GM18951 (cell line): ENCODE data around the gene STEAP2.
"Not testable (repeated sequence)": the region's sequence is repeated elsewhere in the genome, so short reads cannot be mapped to it uniquely, and the experiment has no call there.

Source experiments
- POLR2A ChIP-seq: IDR thresholded peaks from 4 replicates; pipeline ENCODE4 v1.6.1; 2011; ENCODE audit warnings: mild to moderate bottlenecking; ENCODE audit not compliant: insufficient read length, insufficient read depth; ENCODE audit errors: extremely low read depth
- in situ Hi-C: fragments of 300-500 bp; cut with MboI; formaldehyde crosslinking; loops from one replicate; pipeline ENCODE4 v1.12.0; 2022; ENCODE audit warnings: low sequenced_read_pairs, mixed read lengths, inconsistent platforms; ENCODE audit not compliant: unreplicated experiment

STEAP2 gene

DNA sequence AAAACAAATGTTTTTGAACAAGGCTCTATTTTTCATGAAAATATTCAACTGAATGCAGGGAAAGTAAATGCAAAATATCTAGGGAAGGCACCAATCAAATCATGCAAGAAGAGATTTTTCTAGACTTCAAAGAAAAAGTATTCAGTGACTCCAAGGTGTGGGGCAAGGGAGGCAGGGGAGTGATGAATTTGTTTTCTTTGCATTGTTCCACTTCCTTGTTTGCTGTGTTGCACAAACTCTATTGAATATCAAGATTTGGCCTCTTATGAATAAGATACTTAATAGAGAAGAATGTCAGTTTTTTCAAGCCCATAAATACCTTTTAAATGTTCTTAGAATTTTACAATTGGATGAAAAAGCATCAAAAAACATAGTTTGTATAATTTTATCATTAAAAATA, 30.9 kb upstream of the STEAP2 start:
- in situ Hi-C loops: no loop called here
- no peak for TF ChIP-seq POLR2A

DNA sequence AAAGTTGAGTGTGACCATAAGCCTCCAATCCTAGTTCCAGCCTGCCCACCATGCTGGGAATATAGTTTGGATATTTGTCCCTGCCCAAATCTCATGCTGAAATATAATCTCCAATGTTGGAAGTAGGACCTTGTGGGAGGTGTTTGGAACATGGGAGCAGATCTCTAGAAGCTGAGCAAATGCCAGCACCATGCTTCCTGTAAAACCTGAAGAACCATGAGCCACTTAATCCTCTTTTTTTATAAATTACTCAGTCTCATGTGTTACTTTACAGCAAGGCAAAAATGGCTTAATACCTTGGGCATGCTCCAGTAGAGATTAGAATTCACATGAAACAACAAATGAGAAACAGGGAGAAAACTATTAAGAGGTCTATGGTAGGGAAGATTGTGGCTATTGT, 30.1 kb upstream of the STEAP2 start:
- in situ Hi-C loops: no loop called here
- TF ChIP-seq POLR2A: no peak

DNA sequence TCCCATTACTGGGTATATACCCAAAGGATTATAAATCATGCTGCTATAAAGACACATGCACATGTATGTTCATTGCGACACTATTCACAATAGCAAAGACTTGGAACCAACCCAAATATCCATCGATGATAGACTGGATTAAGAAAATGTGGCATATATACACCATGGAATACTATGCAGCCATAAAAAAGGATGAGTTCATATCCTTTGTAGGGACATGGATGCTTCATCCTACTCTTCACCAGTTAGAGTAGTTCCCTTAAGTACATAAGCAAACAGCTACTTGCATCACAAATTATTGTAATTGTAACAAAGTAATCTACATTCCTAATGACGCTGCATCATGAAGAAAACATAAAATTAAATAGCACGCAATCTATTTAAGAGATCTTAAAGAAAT, 25.2 kb upstream of the STEAP2 start:
- in situ Hi-C loops: not testable (repeated sequence)

DNA sequence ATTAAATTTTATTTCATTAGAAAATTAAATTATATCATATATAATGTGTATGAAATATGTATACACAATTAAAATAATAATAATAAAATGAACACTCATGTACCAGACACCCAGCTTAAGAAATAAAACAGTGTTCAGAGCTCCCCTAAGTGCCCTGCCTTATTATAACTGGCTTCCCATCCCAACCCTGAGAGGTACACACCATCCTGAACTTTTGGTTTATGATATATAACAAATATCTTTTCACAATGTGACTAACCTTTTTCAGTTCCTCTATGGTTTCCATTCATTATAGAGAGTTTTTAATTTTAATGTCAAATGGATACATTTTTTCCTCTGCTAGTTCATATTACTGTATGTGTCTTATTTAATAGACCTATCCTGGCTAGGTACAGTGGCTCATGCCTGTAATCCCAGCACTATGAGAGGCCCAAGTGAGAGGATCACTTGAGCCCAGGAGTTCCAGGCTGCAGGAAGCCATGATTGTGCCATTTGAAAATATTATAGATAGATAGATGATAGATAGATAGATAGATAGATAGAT, 24.0 kb upstream of the STEAP2 start:
- TF ChIP-seq POLR2A: no peak
- in situ Hi-C loops: no loop called here

DNA sequence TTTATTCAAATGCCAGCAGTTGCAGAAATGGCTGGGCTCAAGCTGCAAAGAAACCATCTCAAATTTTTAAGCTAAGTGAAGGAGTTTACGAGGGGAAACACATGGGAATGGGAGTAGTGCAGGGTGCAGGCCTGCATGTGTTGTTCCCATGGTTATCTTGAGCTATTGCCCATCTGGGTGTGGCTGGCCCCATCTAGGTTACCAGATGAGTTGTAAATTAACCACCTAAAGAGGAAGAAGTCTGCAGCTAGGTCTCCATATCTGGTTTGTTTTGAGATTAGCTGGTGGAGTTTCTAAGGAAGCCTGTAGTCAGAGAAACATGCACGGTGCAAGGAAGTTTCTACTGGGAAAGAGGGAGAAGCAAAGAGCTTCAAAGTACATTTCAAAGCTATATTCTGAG, 23.3 kb upstream of the STEAP2 start:
- in situ Hi-C loops: no loop called here
- TF ChIP-seq POLR2A: no peak

DNA sequence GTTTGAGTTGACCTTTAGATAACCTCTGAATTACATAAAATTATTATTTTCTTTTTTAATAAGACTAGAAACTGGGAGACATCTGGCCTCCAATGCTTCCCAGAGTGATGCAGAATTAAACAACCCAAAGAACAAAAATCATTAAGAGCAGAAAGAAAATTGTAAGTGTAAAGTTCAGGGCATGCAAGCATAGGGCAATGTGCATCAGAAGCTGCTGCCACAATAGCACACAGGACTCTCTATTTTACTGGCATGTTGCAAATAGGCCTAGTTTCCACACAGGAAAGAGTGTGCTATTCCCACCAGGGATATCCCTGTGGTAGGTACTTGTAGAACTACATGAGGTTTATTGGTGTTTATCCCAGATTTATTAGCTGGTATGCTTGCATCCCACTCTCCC, 20.5 kb upstream of the STEAP2 start:
- no peak for TF ChIP-seq POLR2A

DNA sequence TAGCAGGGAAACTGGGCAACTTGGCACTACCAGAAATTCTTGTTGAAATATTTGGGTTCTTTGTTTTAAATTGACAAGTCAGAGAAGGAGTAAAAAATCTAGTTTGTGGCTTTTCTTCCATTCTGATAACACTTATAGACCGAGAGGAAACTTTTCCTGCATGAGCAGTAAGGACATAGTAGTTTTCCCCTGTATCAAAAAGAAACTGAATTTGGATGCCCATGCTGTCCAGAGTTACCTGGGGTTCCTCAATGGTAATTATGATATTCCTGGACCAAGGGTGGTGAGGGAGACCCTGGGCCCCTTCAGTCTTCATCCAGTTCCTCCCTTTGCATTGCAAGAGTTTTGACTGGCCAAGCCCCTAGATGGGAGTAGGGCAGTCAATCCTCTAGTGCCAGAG, 19.9 kb upstream of the STEAP2 start:
- in situ Hi-C loops: no loop called here
- TF ChIP-seq POLR2A: no peak

More for the DNA sequence above, 20.5 kb upstream of the STEAP2 start:
- in situ Hi-C loops: no loop called here

DNA sequence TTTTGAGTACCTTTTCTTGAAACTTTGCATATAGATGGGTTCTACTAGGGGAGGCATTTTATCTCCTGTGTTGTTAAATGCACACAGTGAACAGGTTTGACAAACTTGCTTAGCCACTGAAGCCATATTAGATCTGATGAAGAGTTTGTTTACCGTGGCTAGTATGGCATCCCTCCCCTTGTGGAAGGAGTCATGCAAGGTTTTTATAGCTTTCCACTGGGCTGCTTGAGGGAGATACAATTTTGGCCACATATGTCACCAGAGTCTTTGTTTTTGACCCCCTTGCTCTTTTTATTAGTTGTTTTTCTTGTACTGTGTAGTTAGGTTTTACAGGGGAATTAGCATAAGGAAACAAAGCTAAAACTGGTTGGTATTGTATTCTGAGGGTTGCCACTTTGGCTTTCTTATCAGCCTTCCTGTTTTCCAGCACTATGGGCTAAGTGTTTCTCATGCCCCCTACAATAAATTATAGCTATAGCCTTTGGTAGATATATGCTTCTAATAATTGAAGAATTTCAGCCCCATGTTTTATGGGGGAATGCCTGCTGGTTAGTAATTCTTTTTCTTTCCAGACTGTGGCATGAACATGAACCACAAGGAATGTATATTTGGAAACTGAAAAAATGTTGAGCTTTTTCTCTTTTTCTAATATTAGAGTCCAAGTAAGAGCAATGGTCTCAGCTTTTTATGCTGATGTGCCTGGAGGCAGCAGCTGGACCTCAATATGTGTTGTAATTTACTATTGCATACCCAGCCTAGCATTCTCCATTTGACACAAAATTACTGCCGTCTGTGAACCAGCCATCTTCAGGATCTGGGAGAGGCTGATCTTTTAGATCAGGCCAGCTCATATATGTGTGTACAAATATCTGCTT, 18.4 kb upstream of the STEAP2 start:
- no peak for TF ChIP-seq POLR2A
- in situ Hi-C loops: no loop called here

DNA sequence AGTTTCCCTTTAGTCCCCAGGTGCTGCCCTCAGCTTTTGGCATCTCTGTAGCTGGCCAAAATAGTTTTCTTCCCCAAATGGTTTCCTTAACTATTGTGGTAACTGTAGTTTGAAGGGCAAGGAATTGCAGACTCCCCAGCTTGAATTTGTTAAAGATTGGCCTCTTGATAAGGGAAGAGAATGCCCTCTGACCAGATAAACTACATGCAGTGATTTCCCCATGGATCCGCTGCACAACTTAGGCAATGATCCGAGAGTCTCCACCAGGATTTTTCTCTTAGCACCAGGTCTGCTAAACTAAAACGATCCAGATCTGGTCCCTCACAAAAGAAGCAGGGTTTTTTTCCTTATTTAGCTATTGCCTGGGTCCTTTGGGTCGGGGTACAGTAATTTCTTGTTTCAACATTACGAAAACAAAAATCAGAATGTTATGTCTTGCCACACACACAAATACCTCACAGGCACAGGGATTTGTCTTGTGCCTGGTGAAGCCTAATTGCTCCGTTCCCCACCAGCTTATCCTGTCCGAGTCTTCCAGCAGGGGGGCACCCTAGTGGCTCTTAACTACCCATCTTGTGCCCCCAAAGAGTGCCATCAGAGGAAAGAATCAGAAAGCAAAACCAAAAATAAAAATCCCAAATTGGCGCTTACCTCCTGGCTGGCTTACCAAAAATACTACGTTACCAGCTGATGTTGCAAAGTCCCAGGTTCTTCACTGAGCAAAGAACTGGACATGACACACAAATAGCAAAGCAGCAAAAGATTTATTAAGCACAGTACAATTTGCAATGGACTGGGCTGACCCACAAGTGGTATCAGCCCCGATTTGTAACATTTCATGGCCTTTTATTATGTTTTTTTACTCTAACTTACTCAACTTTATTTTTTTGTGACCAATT, 16.4 kb upstream of the STEAP2 start:
- in situ Hi-C loops: no loop called here
- TF ChIP-seq POLR2A: no peak

DNA sequence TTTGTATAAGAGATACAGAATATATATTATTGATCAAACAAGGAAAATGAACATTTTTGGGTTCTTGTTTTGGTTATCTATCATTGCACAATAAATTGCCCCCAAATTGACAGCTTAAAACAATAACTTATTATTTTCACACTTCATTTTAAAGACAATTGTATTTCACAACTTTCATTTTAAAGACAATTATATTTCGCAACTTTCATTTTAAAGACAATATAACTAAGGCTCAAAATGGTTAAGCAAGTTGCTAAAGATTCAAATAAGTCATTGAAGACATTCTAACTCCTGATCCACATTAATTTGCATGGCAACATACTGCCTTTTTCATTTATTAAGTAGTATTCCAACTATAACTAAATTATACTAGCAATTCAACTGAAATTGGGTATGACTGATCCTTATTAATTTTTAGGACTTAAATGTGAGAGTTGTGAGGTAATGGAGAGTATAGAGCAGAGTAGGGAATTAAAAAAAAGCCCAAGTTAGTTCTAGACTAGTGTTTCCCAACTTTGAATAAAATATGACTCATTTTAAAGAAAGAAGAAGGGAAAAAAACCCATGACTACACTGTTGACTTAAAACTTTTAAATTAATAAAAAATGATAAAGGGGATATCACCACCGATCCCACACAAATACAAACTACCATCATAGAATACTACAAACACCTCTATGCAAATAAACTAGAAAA, 9.9 kb upstream of the STEAP2 start:
- in situ Hi-C loops: no loop called here
- TF ChIP-seq POLR2A: no peak

DNA sequence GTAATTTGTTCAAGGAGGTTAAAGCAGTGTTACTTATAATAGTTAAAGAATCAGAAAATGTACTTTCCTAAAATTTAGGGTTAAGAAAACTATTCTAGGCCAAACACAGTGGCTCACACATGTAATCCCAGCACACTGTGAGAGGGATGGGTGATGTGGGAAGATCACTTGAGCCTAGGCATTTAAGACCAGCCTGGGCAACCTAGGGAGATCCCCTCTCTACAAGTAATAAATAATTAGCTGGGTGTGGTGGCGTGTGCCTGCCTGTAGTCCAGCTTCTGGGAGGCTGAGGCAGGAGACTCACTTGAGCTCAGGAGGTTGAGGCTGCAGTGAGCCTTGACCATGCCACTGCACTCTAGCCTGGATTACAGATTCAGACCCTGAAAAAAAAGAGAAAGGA, 3.6 kb upstream of the STEAP2 start:
- no peak for TF ChIP-seq POLR2A
- in situ Hi-C loops: no loop called here

DNA sequence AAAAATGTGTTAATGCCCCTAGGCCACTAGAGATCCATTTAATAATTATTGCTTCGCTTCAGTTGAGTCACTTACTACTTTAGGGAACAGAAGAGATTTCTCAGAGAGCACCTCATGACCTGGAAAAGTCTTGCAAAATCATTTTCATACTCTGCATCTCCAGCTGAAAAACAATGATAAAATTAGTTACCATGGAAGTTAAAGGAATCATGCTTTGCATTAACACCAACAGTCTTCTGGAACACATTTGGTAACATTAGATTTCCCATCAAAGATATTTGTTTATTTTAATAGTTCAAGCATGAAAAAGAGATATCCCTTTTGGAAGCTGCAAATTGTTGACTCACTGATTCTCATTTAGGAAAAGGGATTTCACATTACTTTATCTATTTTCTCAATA, 1.8 kb upstream of the STEAP2 start:
- in situ Hi-C loops: no loop called here
- TF ChIP-seq POLR2A: no peak

DNA sequence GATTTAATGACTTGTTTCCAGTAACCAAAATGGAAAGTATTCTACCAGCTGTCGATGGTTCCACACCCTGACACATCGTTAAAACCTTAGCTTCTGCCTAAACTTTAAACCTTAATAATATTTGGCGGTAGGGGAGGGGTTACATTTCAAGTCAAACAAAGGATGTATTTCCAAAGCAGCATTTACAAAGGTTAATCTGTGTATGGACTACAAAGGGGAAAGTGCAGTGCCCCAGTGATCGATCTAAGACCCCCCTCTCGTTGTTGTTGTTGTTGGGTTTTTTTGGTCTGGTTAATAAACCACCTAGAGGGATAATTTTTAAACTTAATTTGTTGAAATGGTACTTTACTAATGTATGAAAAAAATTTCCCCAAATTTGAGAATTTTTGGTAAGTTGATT, 1.1 kb upstream of the STEAP2 start:
- no peak for TF ChIP-seq POLR2A
- in situ Hi-C loops: no loop called here

DNA sequence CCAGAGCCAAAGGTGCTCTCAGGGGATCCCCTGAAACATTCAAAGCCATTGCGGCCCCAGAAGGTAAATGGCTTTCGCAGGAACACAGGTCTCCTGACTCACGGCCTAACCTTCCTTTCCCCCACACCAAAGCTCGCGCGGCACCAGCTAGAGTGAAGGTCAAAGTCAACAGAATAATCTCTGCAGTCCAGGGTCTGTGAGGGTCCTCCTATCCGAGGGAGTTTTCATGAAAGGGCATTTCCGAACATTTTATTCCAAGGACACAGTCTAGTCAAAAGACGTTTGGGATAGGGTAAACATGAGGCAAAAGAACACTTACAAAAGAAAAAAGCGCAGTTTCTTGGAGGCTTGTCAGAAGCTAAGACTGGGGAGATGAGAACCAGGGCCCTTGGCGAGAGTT, 559 bp upstream of the STEAP2 start:
- TF ChIP-seq POLR2A: no peak
- in situ Hi-C loops: no loop called here

DNA sequence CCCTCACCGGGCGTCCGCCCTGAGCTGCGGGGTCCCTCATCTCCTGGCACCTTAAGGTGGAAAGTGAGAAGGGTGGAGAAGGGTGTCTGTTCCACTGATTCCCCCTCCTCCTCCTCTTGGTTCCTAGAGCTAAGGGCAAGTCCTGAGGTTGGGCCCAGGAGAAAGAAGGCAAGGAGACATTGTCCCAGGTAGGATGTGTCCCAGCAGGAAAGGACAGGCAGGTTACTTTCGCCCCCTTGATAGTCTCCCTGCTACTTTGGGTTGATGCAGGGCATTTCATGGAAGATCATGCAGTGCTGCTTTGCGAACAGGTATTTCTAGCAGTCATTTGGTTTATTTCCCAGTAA, 582 bp downstream of the STEAP2 start:
- in situ Hi-C loops: no loop called here
- no peak for TF ChIP-seq POLR2A
